Measurements from ENCODE around the gene TMEM185B.
A peak's percentile ranks its signal among the peaks of the same experiment; 100 is the strongest.
"Not testable (repeated sequence)": the region's sequence is repeated elsewhere in the genome, so short reads cannot be mapped to it uniquely, and the experiment has no call there.

TMEM185B gene

GRCh38 chr2:120204945-120205670 lies 18.1 kb downstream of the TMEM185B start:
- DNase-seq: no peak

GRCh38 chr2:120204417-120204816 lies 18.8 kb downstream of the TMEM185B start:
- no peak for DNase-seq

- no peak for DNase-seq
These were observed 19.2 kb downstream of the TMEM185B start for GRCh38 chr2:120204022-120204405.

GRCh38 chr2:120203251-120204021 lies 19.8 kb downstream of the TMEM185B start:
- DNase-seq: no peak

DNA sequence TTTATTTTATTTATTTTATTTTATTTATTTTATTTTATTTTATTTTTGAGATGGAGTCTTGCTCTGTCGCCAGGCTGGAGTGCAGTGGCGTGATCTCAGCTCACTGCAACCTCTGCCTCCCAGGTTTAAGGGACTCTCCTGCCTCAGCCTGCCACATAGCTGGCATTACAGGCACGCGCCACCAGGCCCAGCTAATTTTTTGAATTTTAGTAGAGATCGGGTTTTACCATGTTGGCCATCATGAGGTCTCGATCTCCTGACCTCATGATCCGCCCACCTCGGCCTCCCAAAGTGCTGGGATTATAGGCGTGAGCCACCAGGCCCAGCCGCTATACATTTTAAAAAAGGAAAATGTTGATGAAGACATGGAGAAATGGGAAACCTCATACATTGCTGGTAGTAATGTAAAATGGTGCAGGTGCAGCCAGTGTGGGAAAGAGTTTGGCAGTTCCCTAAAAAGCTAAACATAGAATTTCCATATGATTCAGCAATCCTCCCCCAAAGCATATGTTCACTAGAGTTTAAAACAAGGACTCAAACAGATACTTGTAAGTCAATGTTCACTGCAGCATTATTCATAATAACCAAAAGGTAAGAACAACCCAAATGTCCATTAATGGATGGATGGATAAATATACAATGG lies 23.3 kb downstream of the TMEM185B start:
- not testable (repeated sequence) for DNase-seq

DNA sequence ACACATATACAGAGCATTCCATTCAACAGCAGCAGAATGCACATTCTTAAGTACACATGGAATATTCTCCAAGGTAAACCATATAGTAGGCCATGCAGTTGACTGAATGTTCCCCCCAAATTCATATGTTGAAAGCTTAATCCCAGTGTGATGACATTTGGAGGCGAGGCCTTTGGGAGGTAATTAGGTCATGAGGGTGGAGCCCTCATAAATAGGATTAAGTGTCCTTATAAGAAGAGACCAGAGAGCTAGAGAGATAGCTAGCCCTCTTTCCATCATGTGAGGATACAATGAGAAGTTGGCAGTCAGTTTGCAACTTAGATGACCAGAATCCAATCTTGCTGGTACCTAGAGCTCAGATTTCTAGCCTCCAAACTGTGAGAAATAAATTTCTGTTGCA lies 27.6 kb downstream of the TMEM185B start:
- DNase-seq: no peak

GRCh38 chr2:120192280-120192679 lies 30.9 kb downstream of the TMEM185B start:
- DNase-seq: no peak

DNA sequence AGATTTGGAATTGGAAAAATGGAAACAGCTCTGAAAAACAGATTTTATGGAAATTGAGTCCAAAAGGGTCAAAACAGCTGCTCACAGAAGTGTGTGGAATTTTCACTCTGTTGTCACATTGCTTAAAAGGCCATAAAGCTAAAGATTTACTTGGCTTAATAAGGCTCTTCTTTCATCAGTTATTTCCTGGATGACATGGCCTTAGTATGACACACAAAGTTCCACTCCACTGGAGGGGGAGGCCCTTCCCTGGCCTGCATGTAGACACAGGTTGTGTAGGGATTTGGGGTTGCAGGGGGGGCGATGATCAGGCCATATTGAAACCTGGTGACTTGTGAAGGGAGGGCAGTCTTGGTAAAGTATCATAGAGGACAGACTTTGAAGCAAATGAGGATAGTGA lies 34.0 kb downstream of the TMEM185B start:
- DNase-seq: no peak

GRCh38 chr2:120182019-120182560 lies 41.1 kb downstream of the TMEM185B start:
- no peak for DNase-seq

GRCh38 chr2:120180066-120180465 lies 43.1 kb downstream of the TMEM185B start:
- DNase-seq: no peak

GRCh38 chr2:120179396-120179795 lies 43.8 kb downstream of the TMEM185B start:
- DNase-seq: no peak

DNA sequence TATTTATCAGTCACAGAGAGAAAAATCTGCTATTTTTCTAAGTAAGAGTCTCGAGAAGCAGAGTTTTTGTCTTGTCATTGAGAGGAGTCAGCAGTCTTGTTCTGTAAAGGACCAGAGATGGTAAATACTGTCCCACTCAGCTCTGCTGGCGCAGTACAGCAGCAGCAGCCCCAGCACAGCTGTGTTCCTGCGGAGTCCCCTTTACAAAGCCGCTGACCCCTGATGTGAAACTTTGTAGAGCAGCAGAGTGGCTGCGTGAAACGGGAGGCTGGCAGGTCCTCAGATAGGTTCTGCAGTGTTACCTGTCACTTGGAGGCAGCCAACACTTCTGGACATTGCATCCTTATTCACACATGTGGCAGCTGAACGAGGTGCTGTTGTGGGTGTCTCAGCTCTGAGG lies 45.2 kb downstream of the TMEM185B start:
- no peak for DNase-seq

- no peak for DNase-seq
These were observed 46.1 kb downstream of the TMEM185B start for GRCh38 chr2:120177001-120177621.

DNA sequence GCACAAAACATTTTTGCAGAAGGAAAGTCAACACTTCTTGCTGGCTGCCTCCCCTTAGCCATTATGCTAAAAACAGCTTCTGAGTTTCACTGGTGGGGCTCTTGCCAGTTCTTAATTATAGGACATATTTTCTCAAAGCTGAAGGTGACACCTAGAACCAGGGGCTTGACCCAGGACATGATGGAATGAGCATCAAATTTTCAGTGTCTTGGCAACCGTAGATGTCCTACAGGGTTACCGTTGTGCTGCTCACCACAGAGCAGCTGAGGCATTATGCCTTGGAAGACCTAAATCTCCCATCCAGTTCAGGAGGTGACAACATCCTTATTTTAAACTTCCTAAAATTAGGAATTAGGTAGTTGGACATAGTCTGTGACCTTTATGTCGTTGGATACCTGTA lies 46.7 kb downstream of the TMEM185B start:
- no peak for DNase-seq

- peak; percentile 64 for DNase-seq
These were observed 48.1 kb downstream of the TMEM185B start for GRCh38 chr2:120174963-120175581.
